ENCODE results near the gene IGFBP2. TPM values are rescaled to one million over a fixed set of nuclear protein-coding genes. Genes with fewer than 3 reads are reported as not detected.

IGFBP2 gene
- total and polyA plus RNA-seq, 2 of the 4 experiments (the other 2 are of a cell fraction) = 33.5 to 236 TPM

- H4K91ac ChIP-seq (ENCODE audit: insufficient read depth, low read depth, low read length) = peak overlapping the region; percentile 53
- H2BK5ac ChIP-seq (ENCODE audit: low read depth, low read length, poor library complexity, severe bottlenecking) = peak overlapping the region; percentile 27
- peak overlapping the region; percentile 44 to 85; a peak in 3 of 4 replicates for H4K8ac ChIP-seq (ENCODE audit: low read depth in 2 of 2, low read length in 2 of 2)
- dilution Hi-C loops (cut with HindIII; ENCODE audit: low sequenced_read_pairs, unreplicated experiment) = no loop called here
- H4K5ac ChIP-seq (ENCODE audit: low read depth, low read length) = peak overlapping the region; percentile 41
- BruUV-seq (replicated peaks) = no TSS peak
- H3K9me1 ChIP-seq (ENCODE audit: insufficient read depth, low read length) = peaks cover 6% of the 10 kb centered on the region; the same call in 1 of the 2 replicates
- H3K4me1 ChIP-seq (ENCODE audit: control insufficient read depth, insufficient read depth, low read length) = peaks cover 19% of the 10 kb centered on the region
- peak overlapping the region; percentile 89 for H2BK20ac ChIP-seq (ENCODE audit: low read depth, low read length)
- H2AFZ ChIP-seq (replicated peaks; ENCODE audit: low read length, poor library complexity) = peak overlapping the region; percentile 65
- DNase-seq = peak; percentile 93
- ATAC-seq (ENCODE audit: low read depth) = peak; percentile 80
- CTCF ChIA-PET = no interaction called here
- H3K9me3 ChIP-seq (ENCODE audit: control insufficient read depth, insufficient read depth, low read length) = no peaks in the 10 kb centered on the region
- H3K56ac ChIP-seq (ENCODE audit: extremely low read depth, insufficient read depth, low read length) = 0 out of 2 replicates have a peak overlapping the region, but pooled peaks have one; percentile 17
- H3K79me1 ChIP-seq (ENCODE audit: low read depth in 1 of 2, low read length in 2 of 2) = no peaks in the 10 kb centered on the region
- no peaks in the 10 kb centered on the region for H3K27me3 ChIP-seq (ENCODE audit: control insufficient read depth, insufficient read depth, low read length)
- 80% methylated on average over 1 of the region's 8 CpGs; no CpG with 5 or more reads in 1 of the 2 experiments for WGBS, 2 experiments (ENCODE audit: extremely low coverage in 2 of 2, insufficient read length in 1 of 2)
- H3K23ac ChIP-seq (ENCODE audit: low read depth, low read length) = peak overlapping the region; percentile 21; the same call in 1 of the 2 replicates
- peak overlapping the region; percentile 93 for H2BK120ac ChIP-seq (ENCODE audit: low read depth, low read length)
- TF ChIP-seq BHLHE40 (IDR thresholded peaks at IDR 0.05; ENCODE audit: low read depth, low read length) (no peak), CHD1 (IDR thresholded peaks at IDR 0.05; ENCODE audit: low read depth, low read length) (no peak), RFX5 (IDR thresholded peaks at IDR 0.05; ENCODE audit: low read depth, low read length) (no peak), FOS (IDR thresholded peaks at IDR 0.05; ENCODE audit: low read depth, low read length) (peak; percentile 56; the same call in 1 of the 2 replicates), CEBPB (IDR thresholded peaks at IDR 0.05; ENCODE audit: low read depth, low read length) (peak; percentile 47; the same call in 1 of the 2 replicates), RAD21 (IDR thresholded peaks at IDR 0.05; ENCODE audit: low read length) (no peak), SMC3 (IDR thresholded peaks at IDR 0.05; ENCODE audit: low read depth, low read length) (no peak), MXI1 (IDR thresholded peaks at IDR 0.05; ENCODE audit: borderline replicate concordance, low read depth, low read length) (0 out of 2 replicates have a peak, but pooled peaks have one; percentile 14)
- 0 out of 2 replicates have a peak overlapping the region, but pooled peaks have one; percentile 1 for H3K9ac ChIP-seq (ENCODE audit: low read depth, low read length)
- POLR2A ChIA-PET (ENCODE audit: unreplicated experiment) = no interaction called here
- H3K27ac ChIP-seq (ENCODE audit: insufficient read depth, low read length) = peak overlapping the region; percentile 54
- peak overlapping the region; percentile 37 for H3K18ac ChIP-seq (ENCODE audit: low read depth, low read length)
- H3K36me3 ChIP-seq (ENCODE audit: control insufficient read depth, insufficient read depth, low read length) = no peaks in the 10 kb centered on the region
- H3K14ac ChIP-seq (replicated peaks; ENCODE audit: low read depth, low read length) = peak overlapping the region; percentile 39
- H2AK9ac ChIP-seq (replicated peaks; ENCODE audit: low read depth, low read length, poor library complexity) = peak overlapping the region; percentile 39
- H2AK5ac ChIP-seq (ENCODE audit: low read depth, low read length) = peak overlapping the region; percentile 14
- intact Hi-C loops (cut with micrococcal nuclease) = no loop called here
- H2BK15ac ChIP-seq (ENCODE audit: low read depth, low read length) = peak overlapping the region; percentile 29; the same call in 2 of the 3 replicates
- H4K20me1 ChIP-seq (ENCODE audit: insufficient read depth, low read length) = no peaks in the 10 kb centered on the region
- in situ Hi-C loops (cut with MboI; ENCODE audit: low sequenced_read_pairs) = no loop called here
- no peak overlapping the region for H3K4me3 ChIP-seq (ENCODE audit: insufficient read depth, low read depth, low read length)
- no peak overlapping the region for H3K4me2 ChIP-seq (ENCODE audit: low read depth, low read length)
- peak overlapping the region; percentile 85 for H3K4ac ChIP-seq (ENCODE audit: low read depth, low read length)
Observed at GRCh38 chr2:216713691-216714336, 80.6 kb downstream of the IGFBP2 start.

Other genes with a start within 250 kb of the IGFBP2 start
- gene SMARCAL1, start 220.9 kb upstream of the IGFBP2 start, total RNA-seq (2012; rRNA removed) = 10.8 and 13.6 TPM in 2 replicates
- 21.0 and 21.4 TPM in 2 replicates for gene SMARCAL1, start 220.9 kb upstream of the IGFBP2 start, polyA plus RNA-seq (2012; rRNA removed)
- 341 and 804 TPM in 2 replicates for gene RPL37A, start 134.6 kb upstream of the IGFBP2 start, total RNA-seq (2012; rRNA removed)
- 1,504 and 1,572 TPM in 2 replicates for gene RPL37A, start 134.6 kb upstream of the IGFBP2 start, polyA plus RNA-seq (2012; rRNA removed)
- gene IGFBP5, start 62.1 kb downstream of the IGFBP2 start, total RNA-seq (2012; rRNA removed) = 392 and 433 TPM in 2 replicates
- gene IGFBP5, start 62.1 kb downstream of the IGFBP2 start, polyA plus RNA-seq (2012; rRNA removed) = 1,339 and 1,767 TPM in 2 replicates
- gene TNP1, start 226.6 kb downstream of the IGFBP2 start, total RNA-seq (2012; rRNA removed) = not detected in 2 replicates
- not detected in 2 replicates for gene TNP1, start 226.6 kb downstream of the IGFBP2 start, polyA plus RNA-seq (2012; rRNA removed)